H1 (cell line): ENCODE results near the gene KRT17. TPM values are rescaled to one million over a fixed set of nuclear protein-coding genes. Genes with fewer than 3 reads are reported as not detected.

ENCODE experiments used
- CTCF ChIA-PET: fragments of 300-600 bp; sonication (Branson Sonifier 250); formaldehyde crosslinking; loops from one replicate; lab custom pipeline; 2021; ENCODE audit not compliant: partially characterized antibody; lab: Charles Lee
- POLR2A ChIA-PET: fragments of 300-600 bp; sonication (Branson Sonifier 250); formaldehyde crosslinking; loops from one replicate; lab custom pipeline; 2021; ENCODE audit warnings: inconsistent platforms; ENCODE audit not compliant: partially characterized antibody; lab: Charles Lee
- DNase-seq, 2 experiments: peaks; one replicate each; pipeline versions ENCODE4 v3.0.0 to v3.0.0-alpha.2; 2010 to 2022; ENCODE audit warnings: low spot score in 2 of 2, low read depth in 1 of 2, mixed read lengths in 1 of 2
- FAIRE-seq: peaks from 2 replicates; lab custom pipeline; 2011; peaks lifted over from hg19 to GRCh38; lab: Jason Lieb, UNC
- H2AFZ ChIP-seq: 2 replicates; pipeline ENCODE4 v1.8.1; 2012; ENCODE audit warnings: low read length, inconsistent platforms
- H2AK5ac ChIP-seq: 2 replicates; pipeline ENCODE4 v1.6.1; 2013; ENCODE audit warnings: low read depth, low read length
- H2BK120ac ChIP-seq: replicated peaks from 2 replicates; pipeline ENCODE3; 2013; ENCODE audit warnings: low read depth, low read length, inconsistent platforms
- H2BK12ac ChIP-seq: 2 replicates; pipeline ENCODE4 v1.6.1; 2013; ENCODE audit warnings: low read depth, low read length
- H2BK15ac ChIP-seq: 2 replicates; pipeline ENCODE4 v1.6.1; 2013; ENCODE audit warnings: low read length
- H2BK20ac ChIP-seq: 2 replicates; pipeline ENCODE4 v1.6.1; 2013; ENCODE audit warnings: low read length
- H2BK5ac ChIP-seq: 2 replicates; pipeline ENCODE4 v1.6.1; 2013; ENCODE audit warnings: low read depth, low read length
- H3K14ac ChIP-seq: 2 replicates; pipeline ENCODE4 v1.6.1; 2013; ENCODE audit warnings: inconsistent platforms; ENCODE audit not compliant: insufficient read length
- H3K18ac ChIP-seq: 2 replicates; pipeline ENCODE4 v1.6.1; 2013; ENCODE audit warnings: low read length; ENCODE audit errors: extremely low read depth
- H3K23ac ChIP-seq: 2 replicates; pipeline ENCODE4 v1.6.1; 2013; ENCODE audit warnings: inconsistent platforms; ENCODE audit not compliant: insufficient read length
- H3K23me2 ChIP-seq: 2 replicates; pipeline ENCODE4 v1.6.1; 2013; ENCODE audit warnings: low read depth, low read length
- H3K27ac ChIP-seq: 2 replicates; pipeline ENCODE4 v1.6.1; 2011; ENCODE audit warnings: low read depth, low read length, inconsistent platforms
- H3K27me3 ChIP-seq, 4 experiments: replicated peaks in 1 of 4; 1 replicate in 1 of 4; 2 replicates in 3 of 4; pipeline versions ENCODE4 v1.6.1 to v1.8.1; 2011 to 2013; ENCODE audit warnings: low read length in 3 of 4, mild to moderate bottlenecking in 3 of 4, inconsistent platforms in 2 of 4, mixed read lengths in 2 of 4, moderate library complexity in 1 of 4; ENCODE audit not compliant: control insufficient read depth in 3 of 4, insufficient read depth in 3 of 4; ENCODE audit errors: extremely low read depth in 1 of 4
- H3K36me3 ChIP-seq, 4 experiments: 2 replicates each; pipeline versions ENCODE4 v1.6.1 to v1.8.1; 2011 to 2013; ENCODE audit warnings: mild to moderate bottlenecking in 4 of 4, low read length in 3 of 4, moderate library complexity in 2 of 4, control low read depth in 1 of 4, inconsistent platforms in 1 of 4; ENCODE audit not compliant: insufficient read depth in 4 of 4, control insufficient read depth in 2 of 4
- H3K4ac ChIP-seq: replicated peaks from 2 replicates; pipeline ENCODE3; 2013; ENCODE audit warnings: low read length, low read depth, mixed read lengths, inconsistent platforms; ENCODE audit not compliant: insufficient read length
- H3K4me1 ChIP-seq, 4 experiments: replicated peaks in 1 of 4; 1 replicate in 1 of 4; 2 replicates in 3 of 4; pipeline versions ENCODE4 v1.6.1 to v1.8.1; 2011 to 2013; ENCODE audit warnings: low read length in 3 of 4, inconsistent platforms in 2 of 4, mixed read lengths in 1 of 4; ENCODE audit not compliant: insufficient read depth in 4 of 4, control insufficient read depth in 3 of 4
- H3K4me2 ChIP-seq, 2 experiments: 2 replicates each; pipeline versions ENCODE4 v1.6.1 to v1.8.1; 2011 to 2013; ENCODE audit warnings: low read depth in 2 of 2, low read length in 2 of 2, control low read depth in 1 of 2, inconsistent platforms in 1 of 2, mild to moderate bottlenecking in 1 of 2; ENCODE audit not compliant: insufficient read depth in 1 of 2
- H3K4me3 ChIP-seq, 4 experiments: fragments of 200-600, 300-600 bp in 1 of 4; sonication (generic), shearing (Covaris generic), sonication (Bioruptor Twin) in 1 of 4; 2 replicates each; pipeline versions ENCODE4 v1.5.1 to v1.8.1; 2011 to 2016; ENCODE audit warnings: low read length in 4 of 4, low read depth in 3 of 4, control low read depth in 2 of 4, inconsistent platforms in 2 of 4, mild to moderate bottlenecking in 2 of 4, mixed read lengths in 1 of 4, moderate library complexity in 1 of 4; ENCODE audit not compliant: insufficient read depth in 2 of 4; ENCODE audit errors: extremely low read depth in 1 of 4
- H3K56ac ChIP-seq: replicated peaks from 2 replicates; pipeline ENCODE3; 2013; ENCODE audit warnings: low read depth, mild to moderate bottlenecking, mixed read lengths, low read length, inconsistent platforms; ENCODE audit not compliant: insufficient read length
- H3K79me1 ChIP-seq: 2 replicates; pipeline ENCODE4 v1.6.1; 2013; ENCODE audit warnings: low read depth, low read length, control low read depth
- H3K79me2 ChIP-seq, 2 experiments: 2 replicates each; pipeline versions ENCODE4 v1.6.1 to v1.8.1; 2012 to 2013; ENCODE audit warnings: low read length in 2 of 2, mild to moderate bottlenecking in 2 of 2, inconsistent platforms in 1 of 2; ENCODE audit not compliant: insufficient read depth in 2 of 2, control insufficient read depth in 1 of 2
- H3K9ac ChIP-seq, 4 experiments: replicated peaks in 1 of 4; 1 replicate in 1 of 4; 2 replicates in 3 of 4; pipeline versions ENCODE4 v1.6.1 to v1.8.1; 2011 to 2013; ENCODE audit warnings: low read depth in 3 of 4, low read length in 3 of 4, control low read depth in 2 of 4, mild to moderate bottlenecking in 2 of 4, moderate library complexity in 2 of 4, inconsistent platforms in 1 of 4; ENCODE audit errors: extremely low read depth in 1 of 4
- H3K9me3 ChIP-seq, 2 experiments: 2 replicates each; pipeline versions ENCODE4 v1.6.1 to v1.8.1; 2012 to 2013; ENCODE audit warnings: mild to moderate bottlenecking in 2 of 2, moderate library complexity in 2 of 2, control low read depth in 1 of 2, inconsistent platforms in 1 of 2, low read depth in 1 of 2, low read length in 1 of 2, mixed read lengths in 1 of 2; ENCODE audit not compliant: insufficient read depth in 2 of 2
- H4K20me1 ChIP-seq, 2 experiments: replicated peaks in 1 of 2; 2 replicates each; pipeline versions ENCODE3 to v1.8.1; 2011 to 2013; ENCODE audit warnings: inconsistent platforms in 2 of 2, low read length in 2 of 2, mild to moderate bottlenecking in 1 of 2; ENCODE audit not compliant: insufficient read depth in 2 of 2, control insufficient read depth in 1 of 2
- H4K5ac ChIP-seq: 2 replicates; pipeline ENCODE4 v1.6.1; 2013; ENCODE audit warnings: low read length, low read depth, mixed read lengths, inconsistent platforms; ENCODE audit not compliant: insufficient read length
- H4K8ac ChIP-seq: 2 replicates; pipeline ENCODE4 v1.8.0; 2013; ENCODE audit warnings: mild to moderate bottlenecking, moderate library complexity, low read length, inconsistent platforms; ENCODE audit not compliant: insufficient read depth; ENCODE audit errors: extremely low read depth
- H4K91ac ChIP-seq: replicated peaks from 2 replicates; pipeline ENCODE3; 2013; ENCODE audit warnings: low read length, mixed read lengths, inconsistent platforms; ENCODE audit not compliant: insufficient read length
- ASH2L ChIP-seq: fragments of 200-600, 300-600 bp; sonication (generic); IDR thresholded peaks from one replicate; pipeline ENCODE4 v1.7.1; 2017; ENCODE audit warnings: low read length
- E2F6 ChIP-seq: IDR thresholded peaks from 2 replicates; pipeline ENCODE4 v1.6.1; 2012; ENCODE audit warnings: inconsistent platforms
- EGR1 ChIP-seq: IDR thresholded peaks from 2 replicates; pipeline ENCODE4 v1.6.1; 2011; ENCODE audit warnings: low read depth, low read length, borderline replicate concordance
- FOSL1 ChIP-seq: IDR thresholded peaks from 2 replicates; pipeline ENCODE4 v1.6.1; 2011; ENCODE audit warnings: mild to moderate bottlenecking, low read depth, low read length, moderate library complexity; ENCODE audit not compliant: insufficient read depth
- HDAC2 ChIP-seq, 2 experiments: fragments of 300-600 bp in 1 of 2; sonication (generic) in 1 of 2; IDR thresholded peaks; 2 replicates each; pipeline ENCODE4 v1.6.1; 2011 to 2012; ENCODE audit warnings: low read depth in 2 of 2, low read length in 2 of 2, mild to moderate bottlenecking in 2 of 2, moderate library complexity in 2 of 2, borderline replicate concordance in 1 of 2, inconsistent platforms in 1 of 2
- JUND ChIP-seq: IDR thresholded peaks from 2 replicates; pipeline ENCODE4 v1.6.1; 2011; ENCODE audit warnings: mild to moderate bottlenecking, improper control_type of control experiment, low read length
- MAX ChIP-seq: IDR thresholded peaks from 2 replicates; pipeline ENCODE4 v1.6.1; 2012; ENCODE audit warnings: inconsistent platforms
- RBBP5 ChIP-seq: IDR thresholded peaks from 2 replicates; pipeline ENCODE4 v1.7.1; 2012; ENCODE audit warnings: low read depth, mild to moderate bottlenecking, inconsistent platforms, low read length, moderate library complexity, borderline replicate concordance
- SRF ChIP-seq: IDR thresholded peaks from 2 replicates; pipeline ENCODE4 v1.6.1; 2011; ENCODE audit warnings: mild to moderate bottlenecking, low read depth, low read length, moderate library complexity
- SUZ12 ChIP-seq: fragments of 200-600 bp; sonication (generic); IDR thresholded peaks from 2 replicates; pipeline ENCODE4 v1.6.1; 2012; ENCODE audit warnings: mild to moderate bottlenecking, inconsistent platforms, low read length, moderate library complexity, mixed read lengths
- WGBS, 2 experiments: shearing (Covaris generic) in 1 of 2; methylation state at CpG; one replicate each; pipeline versions ENCODE4 v1.1.6 to v1.1.7; 2013 to 2015; ENCODE audit warnings: low lambda C conversion rate in 2 of 2, mixed read lengths in 2 of 2, inconsistent platforms in 1 of 2, low coverage in 1 of 2, missing lambda C conversion rate in 1 of 2; ENCODE audit not compliant: insufficient replicate concordance in 2 of 2, insufficient coverage in 1 of 2, insufficient read length in 1 of 2; ENCODE audit errors: extremely low coverage in 1 of 2, missing lambda C conversion rate in 1 of 2; 5-methylcytosine and 5-hydroxymethylcytosine counted together
- polyA plus RNA-seq, 7 experiments: library from polyadenylated mRNA; depleted of rRNA in 3 of 7; stranded (reverse) in 5 of 7; unstranded in 2 of 7; fragments of >200 nt in 5 of 7; fragments of 200-250 nt in 2 of 7; gene quantifications; 1 replicate in 5 of 7; 2 replicates in 1 of 7; 4 replicates in 1 of 7; pipeline versions ENCODE4 v1.2.1 to v1.2.3, GENCODE V29; 2011 to 2013; ENCODE audit warnings: missing spikeins in 2 of 7, mixed read lengths in 2 of 7
- total RNA-seq: library from RNA; stranded (reverse); fragmentation: NEBNext Ultra II Directional; extraction: Animal tissue kit (Norgen Biotek cat#: 25700); gene quantifications from 2 replicates; pipeline ENCODE4 v1.2.1, GENCODE V29; 2021

Gene KRT17
- total and polyA plus RNA-seq, 2 of the 8 experiments (the other 6 are each of a cell fraction or from before 2014, with no cell fraction given): 0.50 to 0.95 TPM

GRCh38 chr17:41634639-41635038 is 10.3 kb upstream of the KRT17 start:
- Histone ChIP-seq H3K9me3 (no peaks in the 10 kb centered on the region), H3K4me1 (peaks cover 0 to 19% (median 4%) of the 10 kb centered on the region in 4 experiments; a peak in 2 of 7 replicates), H2BK20ac (no peak overlapping the region), H3K27me3 (peaks cover 0 to 3% (median 0%) of the 10 kb centered on the region in 4 experiments; a peak in 1 of 7 replicates), H3K9ac (no peak overlapping the region), H3K18ac (no peak overlapping the region), H4K20me1 (peaks cover 0 to 11% of the 10 kb centered on the region in 2 experiments), H2BK120ac (no peak overlapping the region), H3K23me2 (peaks cover 12% of the 10 kb centered on the region; the same call in 1 of the 2 replicates), H3K14ac (no peak overlapping the region), H3K79me1 (no peaks in the 10 kb centered on the region), H2BK12ac (peak overlapping the region; percentile 9; the same call in 1 of the 2 replicates), H2BK5ac (no peak overlapping the region), H3K4me2 (no peak overlapping the region), H3K79me2 (no peaks in the 10 kb centered on the region), H2AFZ (peak overlapping the region; percentile 69), H3K36me3 (no peaks in the 10 kb centered on the region; a peak in 1 of 8 replicates), H3K4me3 (no peak overlapping the region), H3K56ac (no peak overlapping the region), H3K27ac (no peak overlapping the region), H2AK5ac (no peak overlapping the region), H2BK15ac (no peak overlapping the region), H4K91ac (no peak overlapping the region), H4K5ac (no peak overlapping the region), H4K8ac (no peak overlapping the region), H3K4ac (no peak overlapping the region), H3K23ac (no peak overlapping the region)
- 74% methylated on average over 7 of the region's 7 CpGs; no CpG with 5 or more reads in 1 of the 2 experiments for WGBS, 2 experiments
- CTCF ChIA-PET: interaction anchor here (0.6 to 4.9 kb wide), 8 partner anchors 10 to 85 kb away, joined by 3 to 50 read pairs (median 5); partner anchors contain the start of gene KRT17
- FAIRE-seq (no peak), DNase-seq (no peak)
- POLR2A ChIA-PET: interaction anchor here (1.6 to 1.9 kb wide), 2 partner anchors 54 to 107 kb away, joined by 3 to 8 read pairs; partner anchors contain the start of genes EIF1 and KRT19
- TF ChIP-seq RBBP5 (no peak), EGR1 (no peak), ASH2L (no peak), SUZ12 (no peak), E2F6 (no peak), HDAC2 (IDR thresholded peaks at IDR 0.05; ENCODE audit: borderline replicate concordance in 1 of 2, low read depth in 2 of 2, low read length in 2 of 2) (no peak), SRF (no peak), JUND (no peak), FOSL1 (no peak), MAX (no peak)
